Measurements from ENCODE around the gene FBXO36. TPM values are rescaled to one million over a fixed set of nuclear protein-coding genes. Genes with fewer than 3 reads are reported as not detected.

FBXO36 gene
- polyA plus RNA-seq, 2 of the 4 experiments (the other 2 are of a cell fraction) = 2.0 to 5.5 TPM

DNA sequence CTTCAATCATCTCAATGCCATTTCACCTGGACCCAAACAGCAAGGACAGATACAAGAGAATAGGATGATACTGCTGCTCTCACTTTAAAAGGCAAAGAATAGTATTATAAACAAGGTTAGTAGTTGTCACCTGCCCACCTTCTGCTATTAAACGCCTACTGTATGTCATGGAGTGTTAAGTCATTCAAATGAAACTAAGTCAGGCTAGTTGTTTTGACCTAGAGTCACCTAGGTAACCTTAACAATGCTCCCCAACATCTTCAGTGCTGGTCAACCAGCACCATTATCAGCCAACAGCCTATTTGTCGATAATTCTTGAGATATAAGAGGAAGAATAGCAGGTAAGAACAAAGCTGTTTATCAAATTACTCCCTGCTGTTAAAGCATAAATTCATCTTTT lies 39.7 kb upstream of the FBXO36 start:
- Histone ChIP-seq H3K4me2 (no peak overlapping the region), H3K27ac (no peak overlapping the region), H3K4me1 (peaks cover 3% of the 10 kb centered on the region; the same call in 2 of the 3 replicates), H3K4me3 (no peak overlapping the region), H3K9me3 (no peaks in the 10 kb centered on the region)
- CTCF ChIA-PET = no interaction called here
- FAIRE-seq (no peak), ATAC-seq (no peak), DNase-seq (ENCODE audit: low read depth in 1 of 2, low spot score in 1 of 2) (no peak)
- 85% methylated on average over 2 of the region's 2 CpGs for WGBS (ENCODE audit: missing lambda C conversion rate)
- no peak for TF ChIP-seq POLR2A (IDR thresholded peaks at IDR 0.05; ENCODE audit: low read length)
- TF ChIP-seq, protein P1, sequence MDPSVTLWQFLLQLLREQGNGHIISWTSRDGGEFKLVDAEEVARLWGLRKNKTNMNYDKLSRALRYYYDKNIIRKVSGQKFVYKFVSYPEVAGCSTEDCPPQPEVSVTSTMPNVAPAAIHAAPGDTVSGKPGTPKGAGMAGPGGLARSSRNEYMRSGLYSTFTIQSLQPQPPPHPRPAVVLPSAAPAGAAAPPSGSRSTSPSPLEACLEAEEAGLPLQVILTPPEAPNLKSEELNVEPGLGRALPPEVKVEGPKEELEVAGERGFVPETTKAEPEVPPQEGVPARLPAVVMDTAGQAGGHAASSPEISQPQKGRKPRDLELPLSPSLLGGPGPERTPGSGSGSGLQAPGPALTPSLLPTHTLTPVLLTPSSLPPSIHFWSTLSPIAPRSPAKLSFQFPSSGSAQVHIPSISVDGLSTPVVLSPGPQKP (IDR thresholded peaks at IDR 0.05; ENCODE audit: low read depth, low read length) = no peak
- TF ChIP-seq FOXS1 (CRISPR knock-in tag; IDR thresholded peaks at IDR 0.05) = no peak
- TF ChIP-seq ZNF302 (CRISPR knock-in tag; IDR thresholded peaks at IDR 0.05) = no peak
- TF ChIP-seq KDM1A (IDR thresholded peaks at IDR 0.05; ENCODE audit: low read depth) = no peak
- TF ChIP-seq, protein P2, sequence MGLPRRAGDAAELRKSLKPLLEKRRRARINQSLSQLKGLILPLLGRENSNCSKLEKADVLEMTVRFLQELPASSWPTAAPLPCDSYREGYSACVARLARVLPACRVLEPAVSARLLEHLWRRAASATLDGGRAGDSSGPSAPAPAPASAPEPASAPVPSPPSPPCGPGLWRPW (IDR thresholded peaks at IDR 0.05) = no peak
- TF ChIP-seq, protein P3, sequence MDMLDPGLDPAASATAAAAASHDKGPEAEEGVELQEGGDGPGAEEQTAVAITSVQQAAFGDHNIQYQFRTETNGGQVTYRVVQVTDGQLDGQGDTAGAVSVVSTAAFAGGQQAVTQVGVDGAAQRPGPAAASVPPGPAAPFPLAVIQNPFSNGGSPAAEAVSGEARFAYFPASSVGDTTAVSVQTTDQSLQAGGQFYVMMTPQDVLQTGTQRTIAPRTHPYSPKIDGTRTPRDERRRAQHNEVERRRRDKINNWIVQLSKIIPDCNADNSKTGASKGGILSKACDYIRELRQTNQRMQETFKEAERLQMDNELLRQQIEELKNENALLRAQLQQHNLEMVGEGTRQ (IDR thresholded peaks at IDR 0.05) = no peak
- TF ChIP-seq, protein P4, sequence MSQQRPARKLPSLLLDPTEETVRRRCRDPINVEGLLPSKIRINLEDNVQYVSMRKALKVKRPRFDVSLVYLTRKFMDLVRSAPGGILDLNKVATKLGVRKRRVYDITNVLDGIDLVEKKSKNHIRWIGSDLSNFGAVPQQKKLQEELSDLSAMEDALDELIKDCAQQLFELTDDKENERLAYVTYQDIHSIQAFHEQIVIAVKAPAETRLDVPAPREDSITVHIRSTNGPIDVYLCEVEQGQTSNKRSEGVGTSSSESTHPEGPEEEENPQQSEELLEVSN (IDR thresholded peaks at IDR 0.05; ENCODE audit: borderline replicate concordance, low read depth) = no peak
- no peak for TF ChIP-seq CHD2 (IDR thresholded peaks at IDR 0.05; ENCODE audit: low read length, partially characterized antibody)
- TF ChIP-seq NR3C1 (IDR thresholded peaks at IDR 0.05) = no peak
- no peak for TF ChIP-seq SREBF2 (IDR thresholded peaks at IDR 0.05)
- no peak for TF ChIP-seq GATA3 (IDR thresholded peaks at IDR 0.05; ENCODE audit: borderline replicate concordance)
- TF ChIP-seq EP300 (IDR thresholded peaks at IDR 0.05) = no peak
- no peak for TF ChIP-seq HOXA7 (CRISPR knock-in tag; IDR thresholded peaks at IDR 0.05)
- TF ChIP-seq, protein P5, sequence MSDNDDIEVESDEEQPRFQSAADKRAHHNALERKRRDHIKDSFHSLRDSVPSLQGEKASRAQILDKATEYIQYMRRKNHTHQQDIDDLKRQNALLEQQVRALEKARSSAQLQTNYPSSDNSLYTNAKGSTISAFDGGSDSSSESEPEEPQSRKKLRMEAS (IDR thresholded peaks at IDR 0.05) = no peak
- no peak for TF ChIP-seq CBX8 (IDR thresholded peaks at IDR 0.05)
- POLR2A ChIA-PET = no interaction called here

DNA sequence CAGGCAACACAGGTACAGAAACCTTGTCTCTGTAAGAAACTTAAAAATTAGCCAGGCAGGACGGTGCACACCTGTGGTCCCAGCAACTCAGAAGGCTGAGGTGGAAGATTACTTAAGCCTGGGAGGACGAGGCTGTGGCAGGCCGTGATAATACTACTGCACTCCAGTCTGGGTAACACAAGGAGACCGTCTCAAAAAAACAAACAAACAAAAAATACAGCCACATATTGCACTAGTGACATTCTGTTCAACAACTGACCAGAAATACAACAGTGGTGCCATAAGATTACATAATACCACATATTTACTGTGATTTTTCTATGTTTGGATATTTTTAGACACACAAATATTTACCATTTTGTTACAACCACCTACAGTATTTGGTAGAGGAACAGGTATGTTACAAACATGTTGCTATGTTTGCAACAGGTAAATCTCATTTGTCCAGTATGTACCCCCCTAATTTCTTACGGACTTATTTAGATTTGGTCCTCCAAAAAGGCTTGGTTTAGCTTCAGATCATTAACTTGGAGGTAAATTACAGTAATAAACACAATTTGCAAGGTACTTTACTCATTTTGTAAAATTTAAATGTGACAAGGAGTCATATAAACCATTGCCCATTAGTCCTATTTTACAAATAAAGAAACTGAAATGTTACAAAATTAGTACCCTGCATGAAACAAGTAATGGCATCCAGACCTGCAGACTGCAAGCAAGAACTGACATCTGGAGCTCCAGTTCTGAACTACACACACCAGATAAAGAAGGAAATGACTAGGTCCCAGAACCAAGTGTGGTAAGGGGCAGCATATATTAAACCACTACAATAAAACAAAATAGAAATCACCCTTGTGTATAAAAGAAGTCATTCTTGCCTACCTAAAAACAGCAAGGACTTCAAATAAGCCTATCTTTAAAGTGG lies 37.3 kb upstream of the FBXO36 start:
- FAIRE-seq (no peak), ATAC-seq (no peak), DNase-seq (ENCODE audit: low read depth in 1 of 2, low spot score in 1 of 2) (no peak)
- ChIA-PET POLR2A (no interaction called here), CTCF (no interaction called here)
- 90% methylated on average over 5 of the region's 5 CpGs for WGBS (ENCODE audit: missing lambda C conversion rate)
- no peaks in the 10 kb centered on the region for H3K9me3 ChIP-seq
- no peak overlapping the region for H3K4me2 ChIP-seq
- no peak overlapping the region for H3K4me3 ChIP-seq
- peaks cover 13% of the 10 kb centered on the region for H3K4me1 ChIP-seq
- no peak overlapping the region for H3K27ac ChIP-seq
- TF ChIP-seq NFE2L2 (conservative IDR thresholded peaks at IDR 0.05; ENCODE audit: low read length) (no peak), FOSL2 (IDR thresholded peaks at IDR 0.05) (no peak), FOSL2 (CRISPR knock-in tag; IDR thresholded peaks at IDR 0.05) (no peak), HOXB5 (CRISPR knock-in tag; IDR thresholded peaks at IDR 0.05) (no peak), MAZ (IDR thresholded peaks at IDR 0.05; ENCODE audit: borderline replicate concordance, low read depth, low read length) (no peak), EHMT2 (IDR thresholded peaks at IDR 0.05; ENCODE audit: low read depth) (no peak), NR3C1 (IDR thresholded peaks at IDR 0.05) (no peak), RCOR1 (IDR thresholded peaks at IDR 0.05; ENCODE audit: low read depth, low read length) (no peak), HDAC2 (IDR thresholded peaks at IDR 0.05) (no peak), TFCP2L1 (CRISPR knock-in tag; IDR thresholded peaks at IDR 0.05) (no peak), CHD2 (IDR thresholded peaks at IDR 0.05; ENCODE audit: low read length, partially characterized antibody) (no peak), HOXA7 (CRISPR knock-in tag; IDR thresholded peaks at IDR 0.05) (no peak)
- TF ChIP-seq, protein P1 (IDR thresholded peaks at IDR 0.05; ENCODE audit: low read depth, low read length) = no peak
- TF ChIP-seq, protein P6, sequence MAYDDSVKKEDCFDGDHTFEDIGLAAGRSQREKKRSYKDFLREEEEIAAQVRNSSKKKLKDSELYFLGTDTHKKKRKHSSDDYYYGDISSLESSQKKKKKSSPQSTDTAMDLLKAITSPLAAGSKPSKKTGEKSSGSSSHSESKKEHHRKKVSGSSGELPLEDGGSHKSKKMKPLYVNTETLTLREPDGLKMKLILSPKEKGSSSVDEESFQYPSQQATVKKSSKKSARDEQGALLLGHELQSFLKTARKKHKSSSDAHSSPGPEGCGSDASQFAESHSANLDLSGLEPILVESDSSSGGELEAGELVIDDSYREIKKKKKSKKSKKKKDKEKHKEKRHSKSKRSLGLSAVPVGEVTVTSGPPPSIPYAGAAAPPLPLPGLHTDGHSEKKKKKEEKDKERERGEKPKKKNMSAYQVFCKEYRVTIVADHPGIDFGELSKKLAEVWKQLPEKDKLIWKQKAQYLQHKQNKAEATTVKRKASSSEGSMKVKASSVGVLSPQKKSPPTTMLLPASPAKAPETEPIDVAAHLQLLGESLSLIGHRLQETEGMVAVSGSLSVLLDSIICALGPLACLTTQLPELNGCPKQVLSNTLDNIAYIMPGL (CRISPR knock-in tag; IDR thresholded peaks at IDR 0.05; ENCODE audit: borderline replicate concordance) = no peak
- TF ChIP-seq, protein P7, sequence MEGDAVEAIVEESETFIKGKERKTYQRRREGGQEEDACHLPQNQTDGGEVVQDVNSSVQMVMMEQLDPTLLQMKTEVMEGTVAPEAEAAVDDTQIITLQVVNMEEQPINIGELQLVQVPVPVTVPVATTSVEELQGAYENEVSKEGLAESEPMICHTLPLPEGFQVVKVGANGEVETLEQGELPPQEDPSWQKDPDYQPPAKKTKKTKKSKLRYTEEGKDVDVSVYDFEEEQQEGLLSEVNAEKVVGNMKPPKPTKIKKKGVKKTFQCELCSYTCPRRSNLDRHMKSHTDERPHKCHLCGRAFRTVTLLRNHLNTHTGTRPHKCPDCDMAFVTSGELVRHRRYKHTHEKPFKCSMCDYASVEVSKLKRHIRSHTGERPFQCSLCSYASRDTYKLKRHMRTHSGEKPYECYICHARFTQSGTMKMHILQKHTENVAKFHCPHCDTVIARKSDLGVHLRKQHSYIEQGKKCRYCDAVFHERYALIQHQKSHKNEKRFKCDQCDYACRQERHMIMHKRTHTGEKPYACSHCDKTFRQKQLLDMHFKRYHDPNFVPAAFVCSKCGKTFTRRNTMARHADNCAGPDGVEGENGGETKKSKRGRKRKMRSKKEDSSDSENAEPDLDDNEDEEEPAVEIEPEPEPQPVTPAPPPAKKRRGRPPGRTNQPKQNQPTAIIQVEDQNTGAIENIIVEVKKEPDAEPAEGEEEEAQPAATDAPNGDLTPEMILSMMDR (IDR thresholded peaks at IDR 0.05) = no peak
- TF ChIP-seq, protein P8, sequence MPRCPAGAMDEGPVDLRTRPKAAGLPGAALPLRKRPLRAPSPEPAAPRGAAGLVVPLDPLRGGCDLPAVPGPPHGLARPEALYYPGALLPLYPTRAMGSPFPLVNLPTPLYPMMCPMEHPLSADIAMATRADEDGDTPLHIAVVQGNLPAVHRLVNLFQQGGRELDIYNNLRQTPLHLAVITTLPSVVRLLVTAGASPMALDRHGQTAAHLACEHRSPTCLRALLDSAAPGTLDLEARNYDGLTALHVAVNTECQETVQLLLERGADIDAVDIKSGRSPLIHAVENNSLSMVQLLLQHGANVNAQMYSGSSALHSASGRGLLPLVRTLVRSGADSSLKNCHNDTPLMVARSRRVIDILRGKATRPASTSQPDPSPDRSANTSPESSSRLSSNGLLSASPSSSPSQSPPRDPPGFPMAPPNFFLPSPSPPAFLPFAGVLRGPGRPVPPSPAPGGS (IDR thresholded peaks at IDR 0.05) = no peak

Data from A549 (cell line).